ENCODE results near the gene PCDHGA8.
"Not testable (repeated sequence)": the region's sequence is repeated elsewhere in the genome, so short reads cannot be mapped to it uniquely, and the experiment has no call there.

- not testable (repeated sequence) for TF ChIP-seq CTCF (conservative IDR thresholded peaks at IDR 0.05; ENCODE audit: low read length); EZH2phosphoT487 (IDR thresholded peaks at IDR 0.05; ENCODE audit: borderline replicate concordance, low read depth, low read length)
These were observed 22.3 kb downstream of the PCDHGA8 start for GRCh38 chr5:141414548-141415274.
